ENCODE data around the gene CDAN1. TPM values are rescaled to one million over a fixed set of nuclear protein-coding genes. Genes with fewer than 3 reads are reported as not detected.

The CDAN1 gene
- total RNA-seq, 1 donor from 2014 or later = 14.6 TPM

- FAIRE-seq (no peak), DNase-seq (ENCODE audit: low read depth) (no peak)
- no peak overlapping the region for H3K4me2 ChIP-seq (ENCODE audit: low read length)
- Mint-ChIP-seq H3K36me3 (ENCODE audit: low read depth, unreplicated experiment) (peaks cover 27% of the 10 kb centered on the region), H3K27ac (ENCODE audit: unreplicated experiment) (no peak overlapping the region), H3K27me3 (ENCODE audit: low read depth, unreplicated experiment) (no peaks in the 10 kb centered on the region), H3K4me1 (ENCODE audit: low read depth, unreplicated experiment) (no peaks in the 10 kb centered on the region), H3K9me3 (ENCODE audit: unreplicated experiment) (no peaks in the 10 kb centered on the region), H3K4me3 (ENCODE audit: unreplicated experiment) (no peak overlapping the region)
- H3K79me2 ChIP-seq (ENCODE audit: insufficient read depth, low read length) = no peaks in the 10 kb centered on the region
- H3K4me3 ChIP-seq (ENCODE audit: insufficient read depth, low read depth, low read length) = no peak overlapping the region
- no peaks in the 10 kb centered on the region for H3K4me1 ChIP-seq (ENCODE audit: insufficient read depth, low read length)
- no peaks in the 10 kb centered on the region for H3K36me3 ChIP-seq (ENCODE audit: insufficient read depth, low read length)
- H2AFZ ChIP-seq (ENCODE audit: low read depth, low read length) = no peak overlapping the region
- H3K27me3 ChIP-seq (ENCODE audit: insufficient read depth, low read length) = no peaks in the 10 kb centered on the region
- no peak for TF ChIP-seq EZH2 (IDR thresholded peaks at IDR 0.05; ENCODE audit: insufficient read depth, low read length)
- no peak for TF ChIP-seq CTCF (IDR thresholded peaks at IDR 0.05; ENCODE audit: insufficient read depth, low read depth, low read length)
- no peaks in the 10 kb centered on the region for H3K9me3 ChIP-seq (ENCODE audit: insufficient read depth, low read depth, low read length)
- no peak overlapping the region for H3K9ac ChIP-seq (ENCODE audit: low read length)
- no peak overlapping the region for H3K27ac ChIP-seq (ENCODE audit: low read depth, low read length)
- no peaks in the 10 kb centered on the region for H4K20me1 ChIP-seq (ENCODE audit: insufficient read depth, low read length)
Observed at GRCh38 chr15:42693942-42694341, 43.0 kb downstream of the CDAN1 start.

GRCh38 chr15:42693496-42693895 is 43.4 kb downstream of the CDAN1 start:
- H3K9me3 Mint-ChIP-seq (ENCODE audit: unreplicated experiment) = no peaks in the 10 kb centered on the region
- no peaks in the 10 kb centered on the region for H3K4me1 Mint-ChIP-seq (ENCODE audit: low read depth, unreplicated experiment)
- FAIRE-seq (no peak), DNase-seq (ENCODE audit: low read depth) (no peak)
- Histone ChIP-seq H4K20me1 (ENCODE audit: insufficient read depth, low read length) (no peaks in the 10 kb centered on the region), H3K79me2 (ENCODE audit: insufficient read depth, low read length) (no peaks in the 10 kb centered on the region), H2AFZ (ENCODE audit: low read depth, low read length) (no peak overlapping the region), H3K27ac (ENCODE audit: low read depth, low read length) (no peak overlapping the region), H3K9me3 (ENCODE audit: insufficient read depth, low read depth, low read length) (no peaks in the 10 kb centered on the region), H3K27me3 (ENCODE audit: insufficient read depth, low read length) (no peaks in the 10 kb centered on the region), H3K4me3 (ENCODE audit: insufficient read depth, low read depth, low read length) (no peak overlapping the region), H3K9ac (ENCODE audit: low read length) (no peak overlapping the region), H3K4me2 (ENCODE audit: low read length) (no peak overlapping the region), H3K36me3 (ENCODE audit: insufficient read depth, low read length) (no peaks in the 10 kb centered on the region), H3K4me1 (ENCODE audit: insufficient read depth, low read length) (no peaks in the 10 kb centered on the region)
- H3K4me3 Mint-ChIP-seq (ENCODE audit: unreplicated experiment) = no peak overlapping the region
- TF ChIP-seq EZH2 (IDR thresholded peaks at IDR 0.05; ENCODE audit: insufficient read depth, low read length) = no peak
- no peak for TF ChIP-seq CTCF (IDR thresholded peaks at IDR 0.05; ENCODE audit: insufficient read depth, low read depth, low read length)
- no peak overlapping the region for H3K27ac Mint-ChIP-seq (ENCODE audit: unreplicated experiment)
- peaks cover 32% of the 10 kb centered on the region for H3K36me3 Mint-ChIP-seq (ENCODE audit: low read depth, unreplicated experiment)
- H3K27me3 Mint-ChIP-seq (ENCODE audit: low read depth, unreplicated experiment) = no peaks in the 10 kb centered on the region

GRCh38 chr15:42692997-42693396 is 43.9 kb downstream of the CDAN1 start:
- H3K4me1 Mint-ChIP-seq (ENCODE audit: low read depth, unreplicated experiment) = no peaks in the 10 kb centered on the region
- TF ChIP-seq EZH2 (IDR thresholded peaks at IDR 0.05; ENCODE audit: insufficient read depth, low read length) (no peak), CTCF (IDR thresholded peaks at IDR 0.05; ENCODE audit: insufficient read depth, low read depth, low read length) (no peak)
- peaks cover 33% of the 10 kb centered on the region for H3K36me3 Mint-ChIP-seq (ENCODE audit: low read depth, unreplicated experiment)

More at GRCh38 chr15:42692997-42693396, 43.9 kb downstream of the CDAN1 start:
- H3K27ac Mint-ChIP-seq (ENCODE audit: unreplicated experiment) = no peak overlapping the region
- H3K4me3 Mint-ChIP-seq (ENCODE audit: unreplicated experiment) = peak overlapping the region; percentile 8
- Histone ChIP-seq H3K36me3 (ENCODE audit: insufficient read depth, low read length) (no peaks in the 10 kb centered on the region), H4K20me1 (ENCODE audit: insufficient read depth, low read length) (no peaks in the 10 kb centered on the region), H3K4me2 (ENCODE audit: low read length) (no peak overlapping the region), H2AFZ (ENCODE audit: low read depth, low read length) (no peak overlapping the region), H3K4me3 (ENCODE audit: insufficient read depth, low read depth, low read length) (no peak overlapping the region), H3K27me3 (ENCODE audit: insufficient read depth, low read length) (no peaks in the 10 kb centered on the region), H3K9me3 (ENCODE audit: insufficient read depth, low read depth, low read length) (no peaks in the 10 kb centered on the region), H3K9ac (ENCODE audit: low read length) (no peak overlapping the region), H3K4me1 (ENCODE audit: insufficient read depth, low read length) (no peaks in the 10 kb centered on the region), H3K27ac (ENCODE audit: low read depth, low read length) (no peak overlapping the region), H3K79me2 (ENCODE audit: insufficient read depth, low read length) (no peaks in the 10 kb centered on the region)
- FAIRE-seq = no peak
- DNase-seq (ENCODE audit: low read depth) = no peak
- H3K9me3 Mint-ChIP-seq (ENCODE audit: unreplicated experiment) = no peaks in the 10 kb centered on the region
- H3K27me3 Mint-ChIP-seq (ENCODE audit: low read depth, unreplicated experiment) = no peaks in the 10 kb centered on the region
